Keratinocyte (primary cell): ENCODE data around the gene JPT2. TPM values are rescaled to one million over a fixed set of nuclear protein-coding genes. Genes with fewer than 3 reads are reported as not detected.

Source experiments
- DNase-seq: peaks from one replicate; pipeline ENCODE4 v3.0.0-alpha.2; 2011; ENCODE audit warnings: low read depth, missing footprints, low spot score
- FAIRE-seq: peaks from 2 replicates; lab custom pipeline; 2011; peaks lifted over from hg19 to GRCh38; lab: Jason Lieb, UNC
- H2AFZ ChIP-seq: 2 replicates; pipeline ENCODE4 v1.6.0; 2012; ENCODE audit warnings: low read length, control low read depth, inconsistent platforms; ENCODE audit not compliant: control insufficient read depth
- H3K27ac ChIP-seq: 2 replicates; pipeline ENCODE4 v1.5.1; 2011; ENCODE audit warnings: low read length; ENCODE audit not compliant: control insufficient read depth, insufficient read depth
- H3K27me3 ChIP-seq: 3 replicates; pipeline ENCODE4 v1.6.0; 2011; ENCODE audit warnings: low read length; ENCODE audit not compliant: control insufficient read depth, insufficient read depth; ENCODE audit errors: extremely low read depth
- H3K36me3 ChIP-seq, 2 experiments: 2 replicates in 1 of 2; 3 replicates in 1 of 2; pipeline ENCODE4 v1.5.1; 2011; ENCODE audit warnings: low read length in 2 of 2, mild to moderate bottlenecking in 1 of 2; ENCODE audit not compliant: control insufficient read depth in 2 of 2, insufficient read depth in 2 of 2; ENCODE audit errors: extremely low read depth in 1 of 2
- H3K4me1 ChIP-seq: 3 replicates; pipeline ENCODE4 v1.5.1; 2011; ENCODE audit warnings: low read length; ENCODE audit not compliant: control insufficient read depth, insufficient read depth; ENCODE audit errors: extremely low read depth
- H3K4me2 ChIP-seq: 3 replicates; pipeline ENCODE4 v1.6.0; 2011; ENCODE audit warnings: low read depth, low read length; ENCODE audit not compliant: control insufficient read depth, insufficient read depth; ENCODE audit errors: extremely low read depth
- H3K4me3 ChIP-seq, 3 experiments: fragments of 200-600 bp in 1 of 3; sonication (generic) in 1 of 3; 2 replicates in 2 of 3; 3 replicates in 1 of 3; pipeline ENCODE4 v1.5.1; 2011 to 2016; ENCODE audit warnings: low read length in 3 of 3, mild to moderate bottlenecking in 3 of 3, control low read depth in 2 of 3, inconsistent platforms in 1 of 3, low read depth in 1 of 3, mixed read lengths in 1 of 3, mixed run types in 1 of 3, moderate library complexity in 1 of 3; ENCODE audit not compliant: control insufficient read depth in 2 of 3, insufficient read depth in 2 of 3; ENCODE audit errors: extremely low read depth in 1 of 3
- H3K79me2 ChIP-seq: 2 replicates; pipeline ENCODE4 v1.6.0; 2012; ENCODE audit warnings: low read length; ENCODE audit not compliant: control insufficient read depth, insufficient read depth
- H3K9ac ChIP-seq: 3 replicates; pipeline ENCODE4 v1.6.0; 2011; ENCODE audit warnings: low read length; ENCODE audit not compliant: control insufficient read depth, insufficient read depth; ENCODE audit errors: extremely low read depth
- H3K9me1 ChIP-seq: 3 replicates; pipeline ENCODE4 v1.6.0; 2011; ENCODE audit warnings: low read length; ENCODE audit not compliant: control insufficient read depth, insufficient read depth; ENCODE audit errors: extremely low read depth
- H3K9me3 ChIP-seq: 2 replicates; pipeline ENCODE4 v1.5.1; 2012; ENCODE audit warnings: low read depth, low read length; ENCODE audit not compliant: control insufficient read depth
- H4K20me1 ChIP-seq: 3 replicates; pipeline ENCODE4 v1.6.0; 2011; ENCODE audit warnings: low read length; ENCODE audit not compliant: control insufficient read depth, insufficient read depth; ENCODE audit errors: extremely low read depth
- EZH2 ChIP-seq: IDR thresholded peaks from one replicate; pipeline ENCODE4 v1.6.1; 2012; ENCODE audit warnings: inconsistent platforms, mild to moderate bottlenecking, low read length, moderate library complexity
- dilution Hi-C: fragments of 300-500 bp; cut with MboI; formaldehyde crosslinking; loops from one replicate; pipeline ENCODE4 v1.7.0; 2020; ENCODE audit warnings: low sequenced_read_pairs; ENCODE audit not compliant: extremely low pct_ligation_motif_present
- polyA plus RNA-seq, 5 experiments: library from polyadenylated mRNA; depleted of rRNA in 3 of 5; stranded (reverse) in 3 of 5; stranded (forward) in 1 of 5; unstranded in 1 of 5; fragments of >200 nt; gene quantifications; 1 replicate in 1 of 5; 2 replicates in 3 of 5; 3 replicates in 1 of 5; pipeline versions ENCODE4 v1.2.1 to v1.2.3, GENCODE V29; 2011 to 2012; ENCODE audit warnings: missing spikeins in 2 of 5, low read depth in 1 of 5, low replicate concordance in 1 of 5
- TF ChIP-seq, protein P1 (sequence below), 3 experiments: IDR thresholded peaks in 1 of 3; conservative IDR thresholded peaks in 1 of 3; optimal IDR thresholded peaks in 1 of 3; 2 replicates in 2 of 3; 3 replicates in 1 of 3; pipeline versions ENCODE3 to v1.5.1; 2011; ENCODE audit warnings: low read length in 3 of 3, mild to moderate bottlenecking in 3 of 3, moderate library complexity in 2 of 3, control low read depth in 1 of 3, inconsistent platforms in 1 of 3; ENCODE audit not compliant: insufficient read depth in 2 of 3; ENCODE audit errors: extremely low read depth in 1 of 3

Gene JPT2
- polyA plus RNA-seq, 1 donor (not counting 4 experiments of a cell fraction or from before 2014, with no cell fraction given): 166 TPM

DNA sequence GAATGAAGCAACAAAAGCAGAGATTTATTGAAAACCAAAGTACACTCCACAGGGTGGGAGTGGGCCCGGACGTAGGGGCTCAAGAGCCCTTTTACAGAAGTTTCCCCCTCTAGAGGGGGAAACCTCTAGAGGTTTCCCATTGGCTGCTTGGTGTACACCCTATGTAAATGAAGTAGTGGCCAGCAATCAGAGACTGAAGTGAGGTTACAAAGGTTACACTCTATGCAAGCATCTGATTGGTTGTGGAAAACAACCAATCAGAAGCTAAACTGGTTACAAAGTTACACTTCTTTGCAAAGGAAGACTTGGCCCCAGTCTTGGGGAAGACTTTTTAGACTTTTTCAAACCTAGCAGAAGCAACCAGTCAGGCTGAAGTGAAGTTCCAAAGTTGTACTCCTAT lies 38.8 kb upstream of the JPT2 start:
- Histone ChIP-seq H3K27ac (no peak overlapping the region), H3K4me1 (no peaks in the 10 kb centered on the region), H4K20me1 (no peaks in the 10 kb centered on the region), H2AFZ (no peak overlapping the region), H3K79me2 (peaks cover 11% of the 10 kb centered on the region), H3K27me3 (no peaks in the 10 kb centered on the region), H3K4me2 (no peak overlapping the region), H3K9ac (no peak overlapping the region), H3K9me1 (no peaks in the 10 kb centered on the region), H3K4me3 (no peak overlapping the region), H3K9me3 (no peaks in the 10 kb centered on the region), H3K36me3 (peaks cover 31 to 41% of the 10 kb centered on the region in 2 experiments)
- dilution Hi-C loops: no loop called here
- FAIRE-seq (no peak), DNase-seq (no peak)
- no peak for TF ChIP-seq EZH2
- TF ChIP-seq, protein P1, sequence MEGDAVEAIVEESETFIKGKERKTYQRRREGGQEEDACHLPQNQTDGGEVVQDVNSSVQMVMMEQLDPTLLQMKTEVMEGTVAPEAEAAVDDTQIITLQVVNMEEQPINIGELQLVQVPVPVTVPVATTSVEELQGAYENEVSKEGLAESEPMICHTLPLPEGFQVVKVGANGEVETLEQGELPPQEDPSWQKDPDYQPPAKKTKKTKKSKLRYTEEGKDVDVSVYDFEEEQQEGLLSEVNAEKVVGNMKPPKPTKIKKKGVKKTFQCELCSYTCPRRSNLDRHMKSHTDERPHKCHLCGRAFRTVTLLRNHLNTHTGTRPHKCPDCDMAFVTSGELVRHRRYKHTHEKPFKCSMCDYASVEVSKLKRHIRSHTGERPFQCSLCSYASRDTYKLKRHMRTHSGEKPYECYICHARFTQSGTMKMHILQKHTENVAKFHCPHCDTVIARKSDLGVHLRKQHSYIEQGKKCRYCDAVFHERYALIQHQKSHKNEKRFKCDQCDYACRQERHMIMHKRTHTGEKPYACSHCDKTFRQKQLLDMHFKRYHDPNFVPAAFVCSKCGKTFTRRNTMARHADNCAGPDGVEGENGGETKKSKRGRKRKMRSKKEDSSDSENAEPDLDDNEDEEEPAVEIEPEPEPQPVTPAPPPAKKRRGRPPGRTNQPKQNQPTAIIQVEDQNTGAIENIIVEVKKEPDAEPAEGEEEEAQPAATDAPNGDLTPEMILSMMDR (optimal IDR thresholded peaks at IDR 0.05 in 1 of 3, IDR thresholded peaks at IDR 0.05 in 1 of 3, conservative IDR thresholded peaks at IDR 0.05 in 1 of 3; ENCODE audit: extremely low read depth in 1 of 3, insufficient read depth in 2 of 3, low read length in 3 of 3): no peak

DNA sequence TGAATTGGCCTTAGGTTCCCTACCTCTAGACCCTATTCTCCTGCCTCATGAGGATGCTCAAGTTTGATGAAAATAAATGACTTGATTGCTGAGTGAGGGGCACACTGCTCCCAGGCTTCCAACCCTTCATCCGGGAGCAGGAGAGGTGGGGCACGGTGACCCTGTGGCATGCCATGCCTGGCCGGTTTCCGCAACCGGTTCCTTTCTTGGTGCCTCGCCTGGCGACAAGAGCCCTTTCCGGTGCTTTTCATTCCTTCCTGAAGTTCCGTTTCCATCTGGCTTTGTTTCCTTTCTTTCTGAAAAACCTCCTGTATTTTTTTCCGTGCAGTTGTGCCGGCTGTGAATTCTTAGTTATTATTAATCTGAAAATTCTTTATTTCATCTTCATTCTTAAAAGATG lies 38.2 kb upstream of the JPT2 start:
- Histone ChIP-seq H3K79me2 (peaks cover 8% of the 10 kb centered on the region), H3K9ac (no peak overlapping the region), H3K9me1 (no peaks in the 10 kb centered on the region), H4K20me1 (no peaks in the 10 kb centered on the region), H3K4me3 (no peak overlapping the region), H3K9me3 (no peaks in the 10 kb centered on the region), H3K36me3 (peaks cover 33 to 37% of the 10 kb centered on the region in 2 experiments), H3K4me1 (no peaks in the 10 kb centered on the region), H3K4me2 (no peak overlapping the region), H2AFZ (no peak overlapping the region), H3K27me3 (no peaks in the 10 kb centered on the region), H3K27ac (no peak overlapping the region)
- TF ChIP-seq EZH2: no peak
- TF ChIP-seq, protein P1 (optimal IDR thresholded peaks at IDR 0.05 in 1 of 3, IDR thresholded peaks at IDR 0.05 in 1 of 3, conservative IDR thresholded peaks at IDR 0.05 in 1 of 3; ENCODE audit: extremely low read depth in 1 of 3, insufficient read depth in 2 of 3, low read length in 3 of 3): no peak
- dilution Hi-C loops: no loop called here
- DNase-seq (no peak), FAIRE-seq (no peak)
